Measurements from ENCODE around the gene KIAA1549. TPM values are rescaled to one million over a fixed set of nuclear protein-coding genes. Genes with fewer than 3 reads are reported as not detected.

KIAA1549 gene
- total RNA-seq, 1 donor from 2014 or later: 0.77 TPM

DNA sequence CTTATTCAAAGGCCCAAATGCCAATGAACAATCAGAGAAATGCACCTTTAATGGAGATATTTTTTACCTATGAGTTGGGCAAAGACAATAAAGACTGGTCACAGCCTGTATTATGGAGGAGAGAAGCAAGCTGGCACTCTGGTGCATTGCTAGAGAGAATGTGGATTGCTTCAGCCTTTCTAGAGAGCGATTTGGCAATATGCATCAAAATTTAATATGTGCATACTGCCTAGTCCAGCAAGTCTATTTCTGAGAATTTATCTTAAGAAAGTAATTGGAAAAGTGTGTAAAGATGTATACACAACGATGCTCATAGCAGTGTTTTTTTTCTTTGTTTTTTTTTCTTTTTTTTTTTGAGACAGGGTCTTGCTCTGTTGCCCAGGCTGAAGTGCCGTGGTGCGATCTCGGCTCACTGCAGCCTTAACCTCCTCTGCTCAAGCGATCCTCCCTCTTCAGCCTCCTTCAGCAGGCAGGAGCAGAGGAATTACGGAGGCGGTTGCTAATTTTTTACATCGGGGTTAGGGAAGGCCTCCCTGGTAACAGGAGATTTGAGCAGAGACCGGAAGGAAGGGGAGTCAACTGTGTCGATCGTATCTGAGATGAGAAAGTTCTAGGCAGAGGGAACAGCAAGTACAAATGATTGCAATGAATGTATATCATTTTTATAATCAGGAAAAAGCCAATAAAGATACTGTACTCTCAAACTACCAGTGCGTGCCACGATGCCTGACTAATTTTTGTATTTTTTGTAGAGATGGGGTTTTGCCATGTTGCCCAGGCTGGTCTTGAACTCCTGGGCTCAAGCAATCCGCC lies 16.4 kb downstream of the KIAA1549 start:
- H3K27ac Mint-ChIP-seq: no peak overlapping the region
- H3K4me3 Mint-ChIP-seq: no peak overlapping the region
- H3K36me3 Mint-ChIP-seq (ENCODE audit: low read depth): no peaks in the 10 kb centered on the region
- DNase-seq: no peak
- H3K4me1 Mint-ChIP-seq: peaks cover 7% of the 10 kb centered on the region
- intact Hi-C loops (cut with micrococcal nuclease): no loop called here
- H3K9me3 Mint-ChIP-seq: no peaks in the 10 kb centered on the region
- H3K27me3 Mint-ChIP-seq: peaks cover 19% of the 10 kb centered on the region

DNA sequence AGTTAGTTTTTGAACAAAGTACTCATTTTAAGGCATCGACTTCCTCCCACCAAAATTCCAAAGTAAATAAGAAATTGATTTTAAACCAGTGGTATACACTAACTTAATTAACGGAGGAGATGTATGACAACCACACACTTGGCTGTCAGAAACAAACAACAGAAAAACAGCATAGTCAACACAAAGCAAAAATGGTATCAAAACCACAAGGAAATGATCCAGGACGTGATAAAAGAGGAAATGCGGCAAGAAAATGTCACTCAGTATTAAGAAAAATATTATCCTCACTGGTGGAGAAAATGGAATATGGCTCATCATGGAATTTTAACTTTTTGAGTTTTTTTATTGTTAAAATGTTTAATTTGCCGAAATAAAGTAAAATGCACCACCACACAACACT lies 17.5 kb downstream of the KIAA1549 start:
- Mint-ChIP-seq H3K36me3 (ENCODE audit: low read depth) (no peaks in the 10 kb centered on the region), H3K4me3 (no peak overlapping the region), H3K4me1 (peaks cover 7% of the 10 kb centered on the region), H3K27ac (no peak overlapping the region), H3K9me3 (no peaks in the 10 kb centered on the region), H3K27me3 (peaks cover 19% of the 10 kb centered on the region)
- no peak for DNase-seq
- intact Hi-C loops (cut with micrococcal nuclease): no loop called here

DNA sequence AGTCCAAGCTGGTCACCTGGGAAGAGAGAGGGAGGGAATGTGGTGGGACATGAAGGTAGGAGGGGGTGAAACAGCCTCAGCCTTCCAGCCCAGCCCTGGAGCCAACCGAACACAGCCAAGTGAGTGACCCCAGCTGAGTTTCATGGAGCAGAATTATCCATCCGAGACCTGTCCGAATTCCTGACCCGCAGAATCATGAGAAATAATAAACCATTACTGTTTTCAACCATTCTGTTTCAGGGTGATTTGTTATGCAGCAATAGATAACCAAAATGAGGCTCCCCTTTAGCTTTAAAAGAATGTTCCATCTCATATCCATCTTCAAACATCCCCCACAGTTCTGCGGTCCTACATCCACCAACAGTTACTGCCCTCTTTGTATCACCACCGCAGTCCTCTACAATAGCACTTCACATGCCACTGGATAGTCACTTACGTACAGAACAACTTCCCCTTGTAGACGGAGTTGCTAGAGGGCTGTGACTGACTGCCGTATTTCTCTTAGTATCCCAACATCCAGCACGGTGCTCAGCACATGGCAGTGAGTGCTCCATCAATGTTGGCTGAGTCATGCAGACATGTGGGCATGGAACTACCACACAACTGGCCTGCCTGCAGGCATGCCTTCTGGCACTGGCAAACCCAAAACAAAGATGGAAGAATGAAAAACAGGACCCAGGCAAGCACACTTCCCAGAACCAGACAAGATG lies 18.5 kb downstream of the KIAA1549 start:
- Mint-ChIP-seq H3K27me3 (peaks cover 19% of the 10 kb centered on the region), H3K27ac (no peak overlapping the region), H3K36me3 (ENCODE audit: low read depth) (no peaks in the 10 kb centered on the region), H3K9me3 (no peaks in the 10 kb centered on the region), H3K4me1 (peaks cover 7% of the 10 kb centered on the region), H3K4me3 (no peak overlapping the region)
- intact Hi-C loops (cut with micrococcal nuclease): no loop called here
- DNase-seq: no peak

DNA sequence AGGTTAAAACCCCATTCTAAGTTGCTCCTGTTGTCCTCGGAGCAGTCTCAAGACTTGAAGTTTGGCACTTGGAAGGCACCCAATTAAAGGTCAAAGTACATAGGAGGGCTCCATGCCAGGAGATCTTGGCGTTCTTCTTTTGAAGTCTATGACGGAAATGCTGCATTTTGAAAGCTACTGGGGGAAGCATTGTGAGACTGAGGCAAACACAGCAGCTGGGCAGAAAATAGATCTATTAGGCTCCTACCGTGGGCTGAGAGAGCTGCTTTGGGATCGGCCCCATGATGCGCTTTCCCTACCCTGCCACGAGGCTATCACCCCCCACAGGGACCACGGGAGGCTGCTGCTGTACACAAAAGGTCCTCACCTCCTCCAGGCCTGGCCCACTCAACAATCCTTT lies 20.0 kb downstream of the KIAA1549 start:
- H3K27me3 Mint-ChIP-seq: peaks cover 19% of the 10 kb centered on the region
- intact Hi-C loops (cut with micrococcal nuclease): no loop called here
- H3K9me3 Mint-ChIP-seq: peaks cover 4% of the 10 kb centered on the region
- no peak for DNase-seq
- H3K4me3 Mint-ChIP-seq: no peak overlapping the region
- H3K27ac Mint-ChIP-seq: no peak overlapping the region
- H3K36me3 Mint-ChIP-seq (ENCODE audit: low read depth): no peaks in the 10 kb centered on the region
- peaks cover 7% of the 10 kb centered on the region for H3K4me1 Mint-ChIP-seq

DNA sequence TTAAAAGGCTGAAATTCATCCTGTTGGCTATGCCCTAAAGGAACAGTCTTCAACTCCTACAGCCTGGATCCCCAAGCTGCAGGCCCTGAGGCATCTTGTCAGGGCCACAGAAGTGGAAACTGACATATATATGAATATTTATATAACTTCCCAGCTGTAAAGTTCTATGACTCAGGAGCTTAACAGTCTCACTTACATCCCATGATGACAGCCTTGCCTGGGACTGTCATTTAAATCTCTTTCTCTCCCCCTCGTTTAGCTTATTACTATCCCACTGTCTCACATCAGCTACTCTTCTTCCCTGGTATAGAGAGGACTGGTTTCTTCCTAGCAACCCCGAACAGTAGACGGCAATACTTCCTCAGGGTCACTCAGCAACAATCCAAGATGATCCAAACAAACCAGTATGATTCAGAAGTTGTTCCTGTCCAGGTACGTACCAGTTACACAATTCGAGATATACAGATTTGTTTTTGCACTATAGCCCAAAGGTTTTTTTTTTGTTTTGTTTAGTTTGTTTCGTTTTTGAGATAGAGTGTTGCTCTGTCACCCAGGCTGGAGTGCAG lies 22.7 kb downstream of the KIAA1549 start:
- Mint-ChIP-seq H3K4me1 (peaks cover 4% of the 10 kb centered on the region), H3K27me3 (peaks cover 20% of the 10 kb centered on the region), H3K27ac (no peak overlapping the region), H3K9me3 (peaks cover 4% of the 10 kb centered on the region), H3K36me3 (ENCODE audit: low read depth) (no peaks in the 10 kb centered on the region), H3K4me3 (no peak overlapping the region)
- DNase-seq: no peak
- intact Hi-C loops (cut with micrococcal nuclease): no loop called here

DNA sequence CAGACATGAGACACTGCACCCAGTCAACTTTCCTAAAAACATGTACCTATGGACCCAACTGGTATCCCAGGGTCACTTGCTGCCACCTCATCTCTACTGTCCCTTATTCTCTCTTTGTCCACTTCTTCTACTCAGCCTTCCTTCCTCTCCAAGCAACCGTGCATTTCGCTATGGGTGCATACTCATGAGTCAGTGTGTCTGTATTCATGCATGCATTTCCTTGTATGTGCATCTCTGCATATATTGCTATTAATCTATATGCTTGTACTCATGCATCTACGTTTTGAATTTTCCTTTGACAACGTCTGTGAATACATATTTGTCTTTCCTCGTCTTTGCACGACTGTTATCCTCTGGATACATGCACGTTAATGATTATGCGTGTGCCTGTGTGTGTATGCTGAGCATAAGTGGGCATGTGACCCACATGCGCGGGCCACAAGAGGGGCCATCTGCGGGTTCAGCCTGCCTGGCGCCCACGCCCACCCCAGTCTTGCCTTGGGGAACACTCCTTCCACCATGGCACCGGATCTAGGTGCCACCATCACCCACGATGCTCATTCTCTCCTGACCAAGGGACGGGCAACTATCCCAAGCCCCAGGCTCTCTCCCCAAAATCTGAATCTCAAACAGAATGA lies 23.3 kb downstream of the KIAA1549 start:
- DNase-seq: no peak
- peaks cover 15% of the 10 kb centered on the region for H3K27me3 Mint-ChIP-seq
- intact Hi-C loops (cut with micrococcal nuclease): no loop called here
- no peaks in the 10 kb centered on the region for H3K36me3 Mint-ChIP-seq (ENCODE audit: low read depth)
- no peaks in the 10 kb centered on the region for H3K4me1 Mint-ChIP-seq
- H3K9me3 Mint-ChIP-seq: peaks cover 4% of the 10 kb centered on the region
- no peak overlapping the region for H3K4me3 Mint-ChIP-seq
- H3K27ac Mint-ChIP-seq: no peak overlapping the region

DNA sequence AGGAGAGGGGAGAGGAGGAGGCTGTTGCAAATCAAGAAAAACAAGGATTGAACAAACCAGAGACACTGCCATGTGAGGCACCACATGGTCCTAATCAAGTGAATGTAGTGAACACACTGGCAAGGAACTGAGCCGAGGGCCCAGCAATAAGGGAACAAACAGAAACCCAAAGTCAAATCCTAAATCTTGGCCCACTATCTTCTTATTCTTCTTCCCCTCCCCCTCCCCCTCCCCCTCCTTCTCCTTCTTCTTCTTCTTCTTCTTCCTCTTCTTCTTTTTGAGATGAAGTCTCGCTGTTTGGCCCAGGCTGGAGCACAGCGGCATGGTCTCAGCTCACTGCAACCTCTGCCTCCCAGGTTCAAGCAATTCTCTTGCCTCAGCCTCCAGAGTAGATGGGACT lies 24.0 kb downstream of the KIAA1549 start:
- H3K4me1 Mint-ChIP-seq: no peaks in the 10 kb centered on the region
- peaks cover 4% of the 10 kb centered on the region for H3K9me3 Mint-ChIP-seq
- no peak for DNase-seq
- H3K27ac Mint-ChIP-seq: no peak overlapping the region
- intact Hi-C loops (cut with micrococcal nuclease): no loop called here
- H3K27me3 Mint-ChIP-seq: peaks cover 10% of the 10 kb centered on the region
- H3K4me3 Mint-ChIP-seq: no peak overlapping the region
- no peaks in the 10 kb centered on the region for H3K36me3 Mint-ChIP-seq (ENCODE audit: low read depth)

DNA sequence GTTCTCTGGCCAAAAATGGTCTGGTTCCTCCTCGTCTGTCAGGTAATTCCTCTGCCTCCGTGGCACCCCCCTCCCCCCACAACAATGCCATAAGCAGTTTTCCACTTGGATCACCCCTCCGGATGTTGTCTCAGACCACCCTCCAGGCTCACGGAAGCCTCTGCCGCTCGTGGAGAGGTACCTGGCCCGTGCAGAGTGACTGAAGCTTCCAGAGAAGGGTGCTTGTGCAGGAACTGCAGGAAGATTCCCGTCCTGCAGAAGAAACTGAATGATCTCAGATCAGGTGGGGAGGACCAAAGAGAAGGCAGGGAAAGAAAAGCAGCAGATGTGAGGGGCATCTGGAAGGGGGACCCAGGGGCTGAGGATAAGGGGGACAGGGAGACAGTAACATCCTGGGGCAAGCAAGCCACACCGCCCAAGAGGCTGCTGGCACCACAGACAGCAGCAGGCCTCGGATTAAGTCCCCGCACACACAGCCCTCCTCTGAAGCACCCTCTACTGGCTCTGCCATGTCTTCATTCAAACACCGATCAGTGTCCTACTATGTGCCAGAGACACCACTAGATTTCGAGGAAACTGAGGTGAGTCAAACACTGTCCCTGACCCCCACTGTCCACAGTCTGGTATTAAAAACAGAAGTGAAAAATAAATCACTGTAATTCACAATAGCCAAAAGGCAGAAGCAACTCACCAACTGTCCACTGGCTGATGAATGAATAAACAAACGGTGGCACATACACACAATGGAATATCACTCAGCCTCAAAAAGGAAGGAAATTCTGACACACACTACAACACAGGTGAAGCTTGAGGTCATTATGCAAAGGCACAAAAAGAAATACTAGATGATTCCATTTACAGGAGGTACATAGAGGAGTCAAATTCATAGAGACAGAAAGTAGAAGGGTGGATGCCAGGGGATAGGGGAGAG lies 26.4 kb downstream of the KIAA1549 start:
- Mint-ChIP-seq H3K27me3 (peaks cover 10% of the 10 kb centered on the region), H3K27ac (no peak overlapping the region), H3K9me3 (peaks cover 4% of the 10 kb centered on the region), H3K36me3 (ENCODE audit: low read depth) (no peaks in the 10 kb centered on the region), H3K4me1 (no peaks in the 10 kb centered on the region), H3K4me3 (no peak overlapping the region)
- intact Hi-C loops (cut with micrococcal nuclease): no loop called here
- no peak for DNase-seq

DNA sequence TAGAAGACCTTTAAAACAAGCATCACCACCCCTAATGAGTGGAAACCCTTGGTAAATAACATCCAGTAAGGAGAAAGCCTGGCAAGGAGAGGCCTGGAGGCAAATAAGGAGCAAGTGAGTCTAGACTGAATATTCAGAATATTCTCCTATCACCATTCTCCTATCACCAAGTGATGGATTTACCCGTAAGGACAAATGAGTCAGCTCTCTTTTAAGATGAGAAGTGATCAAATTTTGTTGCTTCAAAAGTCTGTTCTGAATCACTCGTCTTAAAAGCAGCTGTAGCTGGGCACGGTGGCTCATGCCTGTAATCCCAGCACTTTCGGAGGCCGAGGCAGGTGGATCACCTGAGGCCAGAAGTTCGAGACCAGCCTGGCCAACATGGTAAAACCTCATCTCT lies 28.4 kb downstream of the KIAA1549 start:
- Mint-ChIP-seq H3K27me3 (peaks cover 16% of the 10 kb centered on the region), H3K4me1 (no peaks in the 10 kb centered on the region), H3K27ac (no peak overlapping the region), H3K4me3 (no peak overlapping the region), H3K9me3 (peaks cover 4% of the 10 kb centered on the region), H3K36me3 (ENCODE audit: low read depth) (no peaks in the 10 kb centered on the region)
- intact Hi-C loops (cut with micrococcal nuclease): no loop called here
- DNase-seq: no peak

DNA sequence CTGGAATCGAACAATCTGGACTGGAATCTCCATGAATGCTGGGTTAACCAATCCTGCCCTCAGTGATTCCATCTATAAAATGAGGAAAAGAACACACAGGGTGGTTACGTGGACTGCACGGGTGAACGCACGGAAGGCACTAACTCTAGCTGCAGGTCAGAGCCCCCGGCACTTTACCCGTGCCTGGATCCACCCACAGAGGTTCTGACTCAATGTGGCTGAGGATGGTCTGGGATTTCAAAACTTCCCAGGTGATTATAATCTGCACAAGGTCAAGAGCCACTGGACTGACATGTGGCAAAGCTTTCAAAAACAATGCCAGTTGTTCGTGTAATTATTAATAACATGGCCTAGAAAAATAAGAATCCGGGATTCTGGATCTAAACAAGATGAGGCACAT lies 29.2 kb downstream of the KIAA1549 start:
- intact Hi-C loops (cut with micrococcal nuclease): no loop called here

DNA sequence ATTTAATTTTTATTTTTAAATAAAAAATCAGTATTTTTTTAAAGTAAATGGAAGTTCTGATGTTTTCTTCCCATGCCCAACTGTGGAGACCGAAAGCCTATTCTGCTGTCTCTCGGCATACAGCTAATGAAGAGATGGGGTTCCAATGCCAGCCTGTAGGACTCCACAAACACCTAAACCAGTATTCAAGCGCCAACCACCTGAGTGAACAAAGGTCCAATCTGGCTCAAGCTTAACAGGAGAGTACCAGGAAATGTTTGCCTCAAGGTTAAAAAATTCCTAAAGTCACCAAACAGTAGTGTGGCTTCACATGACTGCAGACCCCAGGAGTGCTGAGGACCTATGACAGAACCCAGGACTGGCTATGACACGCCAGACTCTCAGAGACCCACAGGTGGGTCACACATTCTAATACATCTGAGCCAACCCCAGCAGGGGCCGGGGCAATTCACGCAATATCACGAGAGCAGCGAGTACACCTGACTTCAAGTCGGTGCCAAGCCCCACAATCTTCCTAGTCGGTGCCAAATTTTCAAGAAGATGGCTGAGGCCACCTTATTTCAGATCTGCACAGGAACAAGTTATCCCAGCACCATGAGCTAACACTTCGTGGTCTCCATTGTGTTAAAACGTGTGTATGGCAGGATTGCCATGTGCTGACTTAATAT lies 31.6 kb downstream of the KIAA1549 start:
- DNase-seq: no peak
- intact Hi-C loops (cut with micrococcal nuclease): no loop called here
- no peaks in the 10 kb centered on the region for H3K4me1 Mint-ChIP-seq
- peaks cover 21% of the 10 kb centered on the region for H3K27me3 Mint-ChIP-seq
- H3K36me3 Mint-ChIP-seq (ENCODE audit: low read depth): no peaks in the 10 kb centered on the region
- no peak overlapping the region for H3K4me3 Mint-ChIP-seq
- no peaks in the 10 kb centered on the region for H3K9me3 Mint-ChIP-seq
- no peak overlapping the region for H3K27ac Mint-ChIP-seq

More for the DNA sequence above, 29.2 kb downstream of the KIAA1549 start:
- Mint-ChIP-seq H3K27ac (no peak overlapping the region), H3K9me3 (peaks cover 4% of the 10 kb centered on the region), H3K36me3 (ENCODE audit: low read depth) (no peaks in the 10 kb centered on the region), H3K4me1 (no peaks in the 10 kb centered on the region), H3K27me3 (peaks cover 16% of the 10 kb centered on the region), H3K4me3 (no peak overlapping the region)
- no peak for DNase-seq

DNA sequence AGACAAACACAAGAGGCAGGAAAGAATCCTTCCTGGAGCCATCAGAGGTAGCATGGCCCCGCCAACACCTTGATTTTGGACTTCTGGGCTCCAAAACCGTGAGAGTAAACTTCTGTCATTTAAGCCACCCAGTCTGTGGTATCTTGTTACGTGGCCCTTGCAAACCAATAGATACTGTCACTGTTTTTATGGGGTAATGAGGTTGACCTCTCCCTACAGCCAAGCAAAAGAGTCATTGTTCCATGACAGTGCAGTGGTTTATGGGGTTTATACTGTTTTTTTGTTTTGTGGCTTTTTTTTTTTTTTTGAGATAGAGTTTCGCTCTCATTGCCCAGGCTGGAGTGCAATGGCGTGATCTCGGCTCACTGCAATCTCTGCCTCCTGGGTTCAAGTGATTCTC lies 32.8 kb downstream of the KIAA1549 start:
- no peaks in the 10 kb centered on the region for H3K36me3 Mint-ChIP-seq (ENCODE audit: low read depth)
- no peak overlapping the region for H3K4me3 Mint-ChIP-seq
- H3K9me3 Mint-ChIP-seq: no peaks in the 10 kb centered on the region
- H3K27me3 Mint-ChIP-seq: peaks cover 22% of the 10 kb centered on the region
- H3K27ac Mint-ChIP-seq: no peak overlapping the region
- no peaks in the 10 kb centered on the region for H3K4me1 Mint-ChIP-seq
- no peak for DNase-seq
- intact Hi-C loops (cut with micrococcal nuclease): no loop called here

DNA sequence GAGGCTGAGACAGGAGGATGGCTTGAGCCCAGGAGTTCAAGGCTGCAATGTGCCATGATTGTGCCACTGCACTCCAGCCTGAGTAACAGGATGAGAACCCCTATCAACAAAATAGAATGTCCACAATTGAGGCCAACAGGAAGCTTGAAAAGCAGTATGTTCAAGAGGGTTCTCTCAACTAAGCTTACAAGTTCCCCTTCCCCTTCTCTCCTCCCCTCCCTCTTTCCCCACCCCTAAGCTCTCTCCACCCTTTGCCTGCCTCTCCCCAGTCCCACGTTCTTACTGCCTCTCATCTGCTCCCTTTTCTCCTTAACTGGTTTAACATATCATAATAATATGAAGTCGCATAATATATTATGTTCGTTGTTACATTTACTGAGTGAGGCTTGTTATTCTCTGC lies 35.4 kb downstream of the KIAA1549 start:
- intact Hi-C loops (cut with micrococcal nuclease): no loop called here
- Mint-ChIP-seq H3K27ac (no peak overlapping the region), H3K4me1 (no peaks in the 10 kb centered on the region), H3K4me3 (no peak overlapping the region), H3K9me3 (no peaks in the 10 kb centered on the region), H3K36me3 (ENCODE audit: low read depth) (no peaks in the 10 kb centered on the region), H3K27me3 (peaks cover 27% of the 10 kb centered on the region)
- DNase-seq: no peak
